ENCODE measurements around the gene POLR2L. TPM values are rescaled to one million over a fixed set of nuclear protein-coding genes. Genes with fewer than 3 reads are reported as not detected.

POLR2L gene
- total RNA-seq, 1 donor from 2014 or later = 76.7 TPM

DNA sequence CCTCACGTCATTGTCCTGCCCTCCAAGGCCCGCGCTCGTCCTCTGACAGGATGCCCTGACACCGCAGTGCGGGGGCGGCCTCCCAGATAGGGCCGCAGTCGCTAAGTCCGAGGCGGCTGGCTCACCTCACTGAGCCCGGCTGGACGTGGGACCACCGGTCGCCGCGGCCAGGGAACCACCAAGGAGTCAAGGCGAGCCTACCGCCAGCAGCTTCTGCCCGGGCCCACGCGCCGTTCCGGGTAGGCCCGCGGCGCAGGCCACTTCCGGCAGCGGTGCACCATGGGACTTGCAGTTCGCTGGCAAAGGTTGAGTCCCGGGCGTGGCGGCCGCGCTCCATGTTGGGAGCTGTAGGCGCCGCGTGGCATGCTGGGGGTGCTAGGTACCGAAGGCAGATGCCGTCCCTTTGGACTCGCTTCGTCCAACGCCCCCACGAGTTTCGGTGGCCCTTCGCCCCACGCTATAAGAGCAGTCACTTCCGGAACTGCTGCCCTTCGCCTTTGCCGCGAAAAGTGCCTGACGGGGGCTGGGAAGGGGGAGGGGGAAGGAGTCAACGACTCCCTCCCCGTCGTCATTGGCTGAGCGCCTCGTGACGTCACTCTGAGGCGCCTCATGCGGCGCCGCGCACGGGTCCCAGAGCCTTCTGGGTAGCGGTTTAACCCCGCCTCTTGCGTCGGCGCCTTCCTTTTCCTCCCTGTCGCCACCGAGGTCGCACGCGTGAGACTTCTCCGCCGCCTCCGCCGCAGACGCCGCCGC is 32.9 kb downstream of the POLR2L start, which contains the start of gene RPLP2:
RPLP2 (plus strand) TSS at position 681 of the 753 bp plus-strand sequence. CDS start 268 bp downstream, outside the sequence.
- peak; percentile 96 for DNase-seq (ENCODE audit: low spot score)
- Mint-ChIP-seq H3K36me3 (ENCODE audit: low read depth, unreplicated experiment) (peaks cover 14% of the 10 kb centered on the region), H3K27ac (ENCODE audit: unreplicated experiment) (peak within 1 kb of the TSS; percentile 95), H3K9me3 (ENCODE audit: unreplicated experiment) (no peaks in the 10 kb centered on the region), H3K4me1 (ENCODE audit: unreplicated experiment) (peaks cover 17% of the 10 kb centered on the region), H3K27me3 (ENCODE audit: unreplicated experiment) (peaks cover 15% of the 10 kb centered on the region), H3K4me3 (ENCODE audit: unreplicated experiment) (peak within 1 kb of the TSS; percentile 94)
- TF ChIP-seq, protein P1, sequence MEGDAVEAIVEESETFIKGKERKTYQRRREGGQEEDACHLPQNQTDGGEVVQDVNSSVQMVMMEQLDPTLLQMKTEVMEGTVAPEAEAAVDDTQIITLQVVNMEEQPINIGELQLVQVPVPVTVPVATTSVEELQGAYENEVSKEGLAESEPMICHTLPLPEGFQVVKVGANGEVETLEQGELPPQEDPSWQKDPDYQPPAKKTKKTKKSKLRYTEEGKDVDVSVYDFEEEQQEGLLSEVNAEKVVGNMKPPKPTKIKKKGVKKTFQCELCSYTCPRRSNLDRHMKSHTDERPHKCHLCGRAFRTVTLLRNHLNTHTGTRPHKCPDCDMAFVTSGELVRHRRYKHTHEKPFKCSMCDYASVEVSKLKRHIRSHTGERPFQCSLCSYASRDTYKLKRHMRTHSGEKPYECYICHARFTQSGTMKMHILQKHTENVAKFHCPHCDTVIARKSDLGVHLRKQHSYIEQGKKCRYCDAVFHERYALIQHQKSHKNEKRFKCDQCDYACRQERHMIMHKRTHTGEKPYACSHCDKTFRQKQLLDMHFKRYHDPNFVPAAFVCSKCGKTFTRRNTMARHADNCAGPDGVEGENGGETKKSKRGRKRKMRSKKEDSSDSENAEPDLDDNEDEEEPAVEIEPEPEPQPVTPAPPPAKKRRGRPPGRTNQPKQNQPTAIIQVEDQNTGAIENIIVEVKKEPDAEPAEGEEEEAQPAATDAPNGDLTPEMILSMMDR (IDR thresholded peaks at IDR 0.05; ENCODE audit: unreplicated experiment) = no peak

- no peak for DNase-seq (ENCODE audit: low spot score)
- Mint-ChIP-seq H3K27ac (ENCODE audit: unreplicated experiment) (peak overlapping the region; percentile 92), H3K4me1 (ENCODE audit: unreplicated experiment) (peaks cover 17% of the 10 kb centered on the region), H3K4me3 (ENCODE audit: unreplicated experiment) (peak overlapping the region; percentile 94), H3K27me3 (ENCODE audit: unreplicated experiment) (peaks cover 17% of the 10 kb centered on the region), H3K9me3 (ENCODE audit: unreplicated experiment) (no peaks in the 10 kb centered on the region), H3K36me3 (ENCODE audit: low read depth, unreplicated experiment) (peaks cover 14% of the 10 kb centered on the region)
- TF ChIP-seq, protein P1 (IDR thresholded peaks at IDR 0.05; ENCODE audit: unreplicated experiment) = no peak
These were observed 33.7 kb downstream of the POLR2L start for GRCh38 chr11:808427-809286.

DNA sequence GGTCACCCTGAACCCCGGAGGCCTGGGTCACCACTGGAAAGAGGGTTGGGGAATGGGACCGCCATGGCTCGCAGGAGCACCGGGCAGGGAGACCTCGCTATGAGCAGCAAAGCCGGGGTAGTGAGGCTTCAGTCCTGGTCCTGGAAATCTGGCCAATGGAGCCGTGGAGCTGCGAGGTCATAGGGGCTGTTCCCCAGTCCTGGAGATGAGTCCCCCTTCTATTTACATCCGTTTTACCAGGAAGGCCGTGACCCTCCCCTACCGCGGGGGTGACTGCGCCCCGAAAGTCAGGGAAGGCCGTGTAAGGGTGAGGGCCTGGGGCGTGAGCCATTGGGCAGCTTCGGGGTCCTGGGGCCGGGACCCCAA is 37.7 kb downstream of the POLR2L start:
- Mint-ChIP-seq H3K27ac (ENCODE audit: unreplicated experiment) (no peak overlapping the region), H3K4me1 (ENCODE audit: unreplicated experiment) (peaks cover 3% of the 10 kb centered on the region), H3K36me3 (ENCODE audit: low read depth, unreplicated experiment) (no peaks in the 10 kb centered on the region), H3K9me3 (ENCODE audit: unreplicated experiment) (no peaks in the 10 kb centered on the region), H3K4me3 (ENCODE audit: unreplicated experiment) (peak overlapping the region; percentile 67), H3K27me3 (ENCODE audit: unreplicated experiment) (peaks cover 9% of the 10 kb centered on the region)
- TF ChIP-seq, protein P1 (IDR thresholded peaks at IDR 0.05; ENCODE audit: unreplicated experiment) = no peak
- no peak for DNase-seq (ENCODE audit: low spot score)

GRCh38 chr11:803770-804598 is 38.3 kb downstream of the POLR2L start:
- H3K4me1 Mint-ChIP-seq (ENCODE audit: unreplicated experiment) = peaks cover 3% of the 10 kb centered on the region
- DNase-seq (ENCODE audit: low spot score) = no peak

More at GRCh38 chr11:803770-804598, 38.3 kb downstream of the POLR2L start:
- H3K4me3 Mint-ChIP-seq (ENCODE audit: unreplicated experiment) = peak overlapping the region; percentile 67
- no peaks in the 10 kb centered on the region for H3K36me3 Mint-ChIP-seq (ENCODE audit: low read depth, unreplicated experiment)
- H3K27ac Mint-ChIP-seq (ENCODE audit: unreplicated experiment) = no peak overlapping the region
- TF ChIP-seq, protein P1 (IDR thresholded peaks at IDR 0.05; ENCODE audit: unreplicated experiment) = no peak
- no peaks in the 10 kb centered on the region for H3K9me3 Mint-ChIP-seq (ENCODE audit: unreplicated experiment)
- peaks cover 9% of the 10 kb centered on the region for H3K27me3 Mint-ChIP-seq (ENCODE audit: unreplicated experiment)

Data from endothelial cell (in vitro differentiated cells).